GM21447 (cell line): ENCODE data around the gene TPCN1.

Experiments
- ATAC-seq: cut with Tn5 transposase; IDR thresholded peaks from one replicate; pipeline ENCODE4 v1.9.1; 2021; ENCODE audit not compliant: unreplicated experiment

The TPCN1 gene

DNA sequence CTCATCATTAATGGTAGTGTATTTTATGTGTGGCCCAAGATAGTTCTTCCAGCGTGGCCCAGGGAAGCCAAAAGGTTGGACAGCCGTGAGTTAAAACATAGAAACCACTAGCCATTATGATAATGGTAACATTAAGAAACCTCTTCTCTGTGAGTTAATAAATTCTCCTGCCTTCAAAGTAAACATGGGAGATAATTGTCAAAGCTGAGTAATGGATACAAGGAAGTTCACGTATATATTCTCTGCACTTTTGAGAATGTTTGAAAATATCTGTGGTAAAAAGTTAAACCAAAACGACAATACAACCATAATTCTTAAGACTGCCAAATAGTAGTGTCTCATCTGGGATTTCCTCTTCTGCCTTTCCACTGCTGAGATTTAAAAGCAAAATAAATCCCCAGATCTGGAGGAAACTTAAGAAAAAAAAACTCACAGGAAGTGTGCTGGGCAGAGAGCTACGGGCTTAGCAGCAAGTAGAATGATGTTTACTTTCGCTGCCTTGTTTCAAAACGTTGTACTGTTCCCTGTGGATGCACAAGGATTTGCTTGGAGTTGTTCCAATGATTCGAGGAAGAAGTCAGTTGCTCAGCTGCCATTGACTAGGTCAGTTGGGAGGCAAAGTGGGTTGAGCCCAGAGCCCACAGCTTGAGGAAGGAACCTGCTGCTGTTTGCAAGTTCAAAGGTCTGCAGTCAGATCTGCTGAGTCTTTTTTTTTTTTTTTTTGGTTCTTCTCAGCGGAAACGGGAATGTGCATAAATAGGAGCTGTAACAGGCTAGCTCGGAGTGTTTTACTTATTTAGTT, 1.7 kb downstream of the TPCN1 start:
- ATAC-seq: no peak

DNA sequence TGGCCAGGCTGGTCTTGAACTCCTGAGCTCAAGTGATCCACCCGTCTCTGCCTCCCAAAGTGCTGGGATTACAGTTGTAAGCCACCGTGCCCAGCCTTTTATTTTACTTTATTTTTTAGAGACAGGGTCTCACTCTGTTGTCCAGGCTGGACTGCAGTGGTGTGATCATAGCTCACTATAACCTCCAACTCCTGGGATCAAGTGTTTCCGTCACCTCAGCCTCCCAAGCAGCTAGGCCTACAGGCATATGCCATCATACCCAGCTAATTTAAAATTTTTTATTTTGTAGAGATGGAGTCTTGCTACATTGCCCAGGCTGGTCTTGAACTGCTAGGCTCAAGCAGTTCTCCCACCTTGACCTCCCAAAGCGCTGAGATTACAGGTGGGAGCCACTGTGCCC, 3.7 kb downstream of the TPCN1 start:
- no peak for ATAC-seq

DNA sequence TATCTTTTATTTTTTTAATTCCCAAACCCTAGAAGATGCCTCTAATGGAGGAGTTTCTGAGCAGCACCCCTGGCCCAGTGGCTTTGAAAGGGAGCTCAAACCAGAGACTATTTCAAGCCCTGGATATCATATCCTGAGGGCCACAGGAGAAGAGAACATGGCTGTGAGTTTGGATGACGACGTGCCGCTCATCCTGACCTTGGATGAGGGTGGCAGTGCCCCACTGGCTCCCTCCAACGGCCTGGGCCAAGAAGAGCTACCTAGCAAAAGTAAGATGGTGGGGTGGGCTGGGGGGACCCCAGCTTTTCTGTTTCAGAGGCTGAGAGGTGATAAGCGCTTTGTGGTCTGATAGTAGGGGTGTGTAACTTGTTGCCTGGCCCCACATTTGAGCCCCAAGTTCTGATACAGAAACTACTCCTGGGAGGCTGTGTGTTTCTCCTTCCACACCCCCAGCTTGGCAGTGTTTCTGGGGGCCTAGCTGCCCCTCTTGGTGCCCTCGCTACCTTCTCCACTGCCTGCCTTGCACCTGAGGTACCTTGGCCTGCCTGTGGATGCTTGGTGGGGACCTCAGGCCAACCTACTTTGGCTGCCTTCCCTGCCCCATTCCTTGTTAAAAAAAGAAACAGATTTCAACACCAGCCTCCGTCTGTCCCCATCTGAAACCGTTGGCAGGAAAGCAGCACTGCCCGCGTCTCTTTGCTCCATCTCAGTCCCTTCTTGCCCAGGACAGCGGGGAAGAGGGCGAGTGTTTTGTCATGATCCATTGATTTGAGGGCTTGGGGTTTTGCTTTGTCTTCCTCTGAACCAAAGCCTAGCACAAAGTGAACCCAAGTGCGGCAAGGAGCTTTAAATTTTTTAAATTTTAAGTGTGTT, 5.7 kb downstream of the TPCN1 start:
- ATAC-seq: no peak

DNA sequence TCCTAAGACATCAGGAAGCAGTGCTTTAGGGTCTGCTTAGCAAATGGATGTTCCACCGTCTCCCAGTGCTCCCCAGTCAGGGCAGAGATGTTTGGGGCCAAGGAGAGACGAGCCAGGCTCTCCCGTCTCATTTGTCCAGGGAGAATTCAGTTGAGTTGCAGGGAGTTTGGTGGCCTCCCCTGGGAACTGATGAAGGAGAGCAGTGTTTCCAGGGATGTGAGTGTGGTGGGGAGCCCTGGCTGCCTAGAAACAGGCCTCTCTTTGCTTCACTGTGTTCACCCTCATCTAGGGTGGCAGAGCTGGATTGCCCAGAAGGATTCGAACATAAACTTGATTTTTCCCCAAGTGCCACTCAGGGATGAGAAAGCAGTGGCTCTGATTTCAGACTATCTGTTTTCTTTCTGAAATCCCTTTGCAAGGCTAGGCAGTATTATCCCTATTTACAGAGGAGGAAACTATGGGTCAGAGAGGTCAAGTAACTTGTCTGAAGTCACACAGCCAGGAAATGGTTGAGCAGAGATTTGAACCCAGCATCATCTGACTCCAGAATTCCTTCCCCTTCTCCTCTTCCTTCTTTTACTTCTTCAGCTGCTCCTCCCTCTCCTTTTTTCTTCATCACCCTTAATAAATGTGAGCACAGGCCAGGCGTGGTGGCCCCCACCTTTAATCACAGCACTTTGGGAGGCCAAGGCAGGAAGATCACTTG, 6.6 kb downstream of the TPCN1 start:
- no peak for ATAC-seq

DNA sequence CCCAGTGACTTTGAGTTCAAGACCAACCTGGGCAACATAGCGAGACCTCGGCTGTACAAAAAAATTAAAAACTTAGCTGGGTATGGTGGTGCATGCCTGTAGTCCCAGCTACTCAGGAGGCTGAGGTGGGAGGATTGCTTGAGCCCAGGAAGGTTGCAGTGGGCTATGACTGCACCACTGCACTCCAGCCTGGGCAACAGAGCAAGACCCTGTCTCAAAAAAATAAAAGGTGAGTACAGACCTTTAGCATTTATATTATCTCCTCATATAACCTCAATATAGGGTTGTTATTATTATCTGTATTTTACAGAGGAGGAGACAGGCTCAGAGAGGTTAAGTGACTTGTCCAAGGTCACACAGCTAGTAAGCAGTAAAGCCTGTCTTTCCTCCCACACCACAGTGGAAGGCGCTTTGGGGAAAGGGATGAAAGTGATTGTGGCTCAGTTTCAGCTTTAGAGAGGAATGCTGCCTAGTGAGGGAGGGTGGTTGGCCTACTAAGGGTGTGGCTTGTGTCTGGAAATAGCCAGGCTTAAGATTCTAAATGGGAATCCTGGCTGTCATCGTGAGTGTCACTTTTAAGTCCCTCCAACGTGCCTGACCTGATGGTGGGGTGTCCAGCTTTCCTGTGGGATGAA, 7.2 kb downstream of the TPCN1 start:
- no peak for ATAC-seq

DNA sequence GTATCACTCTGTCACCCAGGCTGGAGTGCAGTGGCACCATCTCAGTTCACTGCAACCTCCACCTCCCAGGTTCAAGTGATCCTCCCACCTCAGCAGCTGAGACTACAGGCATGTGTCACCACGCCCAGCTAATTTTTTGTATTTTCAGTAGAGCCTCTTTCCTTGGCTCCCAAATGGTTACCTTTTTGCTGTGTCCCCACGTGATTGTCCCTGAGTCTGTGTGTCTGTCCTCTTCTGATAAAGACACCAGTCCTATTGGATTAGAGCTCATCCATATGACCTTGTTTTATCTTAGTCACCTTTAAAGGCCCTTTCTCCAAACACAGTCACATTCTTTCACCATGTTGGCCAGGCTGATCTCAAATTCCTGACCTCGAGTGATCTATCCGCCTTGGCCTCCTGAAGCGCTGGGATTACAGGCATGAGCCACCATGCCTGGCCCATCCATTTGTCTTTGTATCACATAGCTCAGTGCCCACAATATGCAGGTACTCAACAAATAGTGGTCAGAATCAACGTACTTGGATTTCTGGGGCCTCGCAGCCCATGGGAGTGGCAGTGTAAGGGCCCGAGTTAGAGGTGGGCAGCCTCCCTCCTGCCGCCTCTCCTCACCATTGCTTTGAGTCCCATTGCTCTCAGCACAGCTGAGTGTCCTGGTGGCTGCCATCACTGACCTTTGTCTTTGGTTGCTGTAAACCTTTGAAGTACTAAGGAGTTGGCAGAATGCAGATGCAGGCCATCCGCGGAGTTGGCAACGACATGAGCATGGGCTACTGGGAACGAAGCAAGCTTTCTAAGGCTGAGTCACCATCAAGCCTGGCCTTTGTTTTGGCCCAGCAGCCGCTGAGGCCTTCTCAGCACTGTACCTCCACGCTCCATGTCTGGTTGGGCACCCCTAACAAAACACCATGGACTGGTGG, 9.3 kb downstream of the TPCN1 start:
- no peak for ATAC-seq

DNA sequence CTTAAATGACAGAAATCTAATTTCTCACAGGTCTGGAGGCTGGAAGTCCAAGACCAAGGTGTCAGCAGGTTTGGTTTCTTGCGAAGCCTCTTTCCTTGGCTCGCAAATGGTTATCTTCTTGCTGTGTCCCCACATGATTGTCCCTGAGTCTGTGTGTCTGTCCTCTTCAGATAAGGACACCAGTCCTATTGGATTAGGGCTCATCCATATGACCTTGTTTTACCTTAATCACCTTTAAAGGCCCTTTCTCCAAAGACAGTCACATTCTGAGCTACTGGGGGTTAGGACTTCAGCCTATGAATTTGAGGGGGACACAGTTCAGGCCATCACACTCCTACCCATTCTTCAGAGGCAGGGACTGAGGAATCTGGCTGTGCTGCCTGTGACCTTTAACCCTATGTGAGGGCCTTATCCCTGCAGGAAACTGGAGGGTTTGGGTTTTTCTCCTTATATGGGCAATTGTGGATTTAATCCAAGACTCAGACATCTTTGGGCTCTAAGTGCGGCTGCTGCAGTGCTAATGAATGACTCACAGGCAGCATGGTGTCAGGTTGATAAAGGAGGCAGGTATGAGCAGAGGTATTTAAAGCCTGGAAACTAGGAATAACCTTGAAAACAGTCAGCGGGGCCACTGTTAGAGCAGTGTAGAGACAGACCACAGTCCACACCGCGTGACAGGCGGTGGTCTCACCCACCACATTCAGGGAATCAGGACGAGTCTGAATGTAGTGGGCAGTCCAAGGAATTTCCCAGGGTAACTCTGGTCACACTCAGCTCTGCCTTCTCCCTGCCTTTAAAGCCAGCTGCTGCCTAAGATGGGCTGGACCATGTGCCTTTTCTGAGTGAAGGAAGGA, 10.2 kb downstream of the TPCN1 start:
- ATAC-seq: no peak

DNA sequence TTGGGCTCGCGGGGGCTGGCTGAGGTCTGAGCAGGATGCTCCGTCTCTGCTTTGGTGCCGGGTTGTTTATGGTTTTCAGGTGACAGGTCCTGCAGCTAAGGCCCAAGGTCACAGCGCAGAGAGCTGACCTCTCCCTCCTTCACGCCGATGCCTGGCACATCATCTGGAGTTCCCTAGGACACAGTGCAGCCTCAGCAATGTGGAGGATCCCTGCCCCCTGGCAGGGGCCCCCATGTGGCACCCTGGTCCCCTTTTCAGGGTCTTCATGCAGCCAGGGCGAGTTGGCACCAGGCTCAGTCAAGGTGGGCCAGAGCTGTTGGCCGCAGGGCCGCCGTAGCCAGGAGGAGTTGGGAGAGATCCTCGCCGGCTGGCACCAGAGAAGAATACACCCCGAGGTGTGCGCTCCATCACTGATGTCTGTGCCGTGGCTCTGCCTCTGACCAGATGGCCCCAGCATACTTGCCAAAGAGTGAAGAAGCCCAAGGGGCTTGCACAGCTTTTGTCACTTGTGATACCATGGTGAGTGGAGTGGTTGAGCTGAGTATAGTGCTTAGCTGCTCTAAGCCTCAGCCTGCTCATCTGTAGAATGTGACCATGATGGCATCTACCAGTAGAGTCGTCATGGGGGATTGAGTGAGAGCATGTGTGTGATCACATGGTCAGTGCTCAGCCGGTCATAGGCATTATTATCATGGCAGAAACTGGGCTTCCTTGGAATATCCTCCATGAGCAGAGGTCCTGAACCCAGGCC, 11.0 kb downstream of the TPCN1 start:
- no peak for ATAC-seq

DNA sequence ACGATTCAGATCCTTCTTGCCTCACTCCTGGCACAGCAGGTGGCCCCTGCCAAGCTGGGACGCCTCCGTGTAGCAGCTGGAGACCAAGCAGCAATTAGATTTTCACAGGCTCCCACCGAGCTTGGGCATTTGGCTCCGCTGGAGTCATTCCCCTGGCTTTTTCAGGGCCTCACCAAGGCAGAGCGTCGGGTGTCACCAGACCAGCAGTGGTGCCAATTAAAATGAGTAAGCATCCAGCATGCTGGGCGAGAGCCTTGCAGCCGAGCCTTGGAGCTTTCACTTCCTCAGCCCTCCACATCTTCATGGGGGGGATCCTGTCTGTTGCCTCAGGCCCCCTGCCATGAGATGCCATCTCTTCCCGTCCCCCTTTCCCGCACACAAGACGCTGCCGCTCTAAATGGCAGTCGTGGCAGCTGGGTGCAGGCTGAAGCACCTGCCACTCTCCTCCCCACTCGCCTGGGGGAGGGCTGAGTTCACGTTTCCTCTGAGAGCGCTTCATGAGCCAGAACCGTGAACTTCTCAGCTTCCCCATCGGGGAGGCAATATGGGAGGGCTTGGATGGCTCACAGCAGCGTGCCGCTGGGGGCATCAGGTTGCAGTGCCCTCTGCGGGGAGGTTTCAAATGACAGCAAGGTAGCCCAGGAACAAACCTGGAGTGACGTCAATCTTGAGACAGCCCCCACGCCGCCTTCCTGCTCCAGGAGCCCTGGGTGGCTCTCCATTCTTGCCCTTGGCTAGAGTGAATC, 11.7 kb downstream of the TPCN1 start:
- ATAC-seq: peak; percentile 67

DNA sequence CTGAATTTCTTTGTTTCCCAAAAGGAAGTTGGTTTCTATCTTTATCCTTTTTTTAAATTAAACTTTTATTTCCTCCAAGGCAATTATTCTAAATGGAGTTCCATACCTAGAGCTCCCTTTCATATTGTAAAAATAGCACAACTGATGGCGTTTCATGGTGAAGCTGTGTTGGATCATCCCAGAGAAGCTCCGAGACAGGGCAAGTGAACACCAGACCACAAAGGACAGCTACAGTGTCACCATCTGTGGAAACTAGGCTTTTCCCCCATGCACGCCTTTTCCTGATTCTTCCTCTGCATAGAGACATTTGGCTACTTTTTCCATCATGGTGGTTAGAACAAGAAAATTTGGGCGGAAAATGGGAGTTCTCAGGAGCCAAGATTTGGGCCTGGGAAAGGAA, 12.7 kb downstream of the TPCN1 start:
- ATAC-seq: no peak

DNA sequence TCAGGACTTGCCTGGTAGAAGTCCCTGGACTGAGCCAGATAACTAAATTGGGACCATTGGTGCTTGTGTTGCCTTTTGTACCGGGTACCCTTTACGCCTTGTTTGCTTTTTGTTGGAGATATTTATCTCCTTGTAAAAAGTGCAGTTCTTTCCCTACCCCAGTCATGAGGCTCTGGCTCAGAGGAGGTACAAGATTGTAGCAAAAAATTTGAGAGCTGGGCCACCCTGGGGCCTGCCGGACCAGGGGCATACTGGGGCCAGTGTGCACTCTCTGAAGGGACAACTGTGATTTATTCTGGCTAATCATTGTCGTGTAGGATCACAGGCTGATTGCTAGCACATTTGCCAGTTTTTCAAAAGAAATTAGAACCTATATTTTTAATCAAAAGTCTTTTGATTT, 13.2 kb downstream of the TPCN1 start:
- ATAC-seq: no peak

DNA sequence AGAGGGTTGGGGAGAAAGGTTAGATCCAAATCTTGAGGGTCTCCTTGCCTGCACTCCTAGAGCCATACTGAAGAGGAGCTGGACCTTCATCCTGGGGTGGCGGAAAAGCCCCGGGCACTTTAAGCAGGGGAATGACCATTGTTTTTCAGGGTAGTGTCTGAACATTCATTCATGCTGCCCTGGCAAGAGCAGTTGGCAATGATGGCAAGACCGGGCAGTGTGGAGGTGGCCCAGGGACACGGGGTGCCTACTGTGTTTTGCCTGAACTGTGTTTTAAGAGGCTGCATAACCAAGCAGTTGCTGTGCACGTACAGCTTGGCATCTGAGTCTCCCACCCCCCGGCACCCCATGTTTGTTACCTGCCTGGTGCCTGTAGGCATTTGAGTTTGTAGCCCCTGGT, 14.7 kb downstream of the TPCN1 start:
- no peak for ATAC-seq

DNA sequence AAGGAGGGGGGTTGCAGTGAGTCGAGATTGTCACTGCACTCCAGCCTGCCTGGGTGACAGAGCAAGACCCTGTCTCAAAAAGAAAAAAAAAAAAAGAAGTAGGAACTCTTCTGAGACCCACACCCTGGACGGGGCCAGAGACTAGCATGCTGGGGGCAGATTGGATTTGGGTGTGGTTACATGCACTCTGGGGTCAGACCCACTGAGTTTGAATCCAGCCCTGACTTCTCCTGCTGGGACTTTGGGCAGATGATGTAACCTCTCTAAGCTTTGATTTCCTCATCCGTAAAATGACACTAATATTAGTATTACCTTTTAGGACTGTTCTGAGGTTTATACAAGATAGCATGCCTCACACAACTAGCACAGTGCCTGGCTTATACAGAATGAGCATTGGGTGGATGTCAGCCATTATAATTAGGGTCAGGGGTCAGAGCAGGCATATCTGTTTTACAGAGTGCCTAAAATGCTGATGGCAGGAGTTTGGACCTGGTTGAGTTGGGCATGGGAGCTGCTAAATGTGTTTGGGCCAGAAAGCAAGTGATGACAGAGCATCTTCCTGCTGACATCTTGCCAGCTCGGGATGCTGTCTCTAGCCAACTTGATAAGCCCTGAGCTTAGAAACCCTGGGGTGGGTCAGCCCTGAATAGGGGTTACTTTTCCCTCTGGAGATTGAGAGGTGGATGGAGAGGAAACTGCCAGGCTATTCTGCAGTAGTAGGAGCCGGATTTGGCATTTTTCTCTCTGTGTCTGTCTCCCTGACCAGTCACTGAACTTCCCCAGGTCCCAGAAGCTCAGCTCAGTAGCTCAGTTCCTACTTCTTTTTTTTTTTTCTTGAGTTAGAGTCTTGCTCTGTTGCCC, 15.5 kb downstream of the TPCN1 start:
- ATAC-seq: no peak

DNA sequence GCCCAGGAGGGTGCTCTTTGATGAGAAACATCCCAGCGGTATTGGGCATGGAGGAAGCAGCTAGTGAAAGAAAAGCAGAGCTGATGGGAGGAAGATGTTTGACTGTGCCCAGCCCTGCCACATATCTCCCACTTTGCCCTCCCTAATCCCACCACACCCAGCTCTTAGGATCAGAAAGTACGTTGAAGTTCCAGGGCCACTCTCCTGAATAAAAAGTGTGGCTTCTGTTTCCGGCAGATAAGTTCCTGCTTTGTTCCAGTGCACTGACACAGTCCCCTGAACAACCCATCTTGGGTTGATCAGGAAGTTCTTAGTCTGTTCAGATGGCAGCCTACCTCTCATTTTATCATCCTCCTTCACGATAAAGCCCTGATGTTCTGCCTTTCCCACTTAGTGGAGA, 16.5 kb downstream of the TPCN1 start:
- no peak for ATAC-seq

DNA sequence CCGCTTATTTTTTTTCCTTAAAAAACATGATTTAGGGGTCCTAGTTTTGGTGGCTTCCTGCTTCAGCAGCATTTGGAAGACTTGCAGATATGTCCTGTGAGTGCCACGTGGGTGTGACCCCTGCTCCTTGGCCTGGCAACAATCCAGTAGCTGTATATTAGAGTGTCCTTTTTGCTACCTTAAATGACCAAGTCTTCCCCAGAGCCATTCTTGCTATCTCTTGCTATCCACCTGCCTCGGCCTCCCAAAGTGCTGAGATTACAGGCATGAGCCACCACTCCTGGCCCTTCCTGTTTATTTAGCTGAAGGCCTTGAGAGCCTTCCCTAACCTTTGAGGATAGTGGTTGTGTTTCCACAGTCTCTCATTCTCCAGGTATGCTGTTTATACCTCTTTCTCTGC, 17.0 kb downstream of the TPCN1 start:
- no peak for ATAC-seq

DNA sequence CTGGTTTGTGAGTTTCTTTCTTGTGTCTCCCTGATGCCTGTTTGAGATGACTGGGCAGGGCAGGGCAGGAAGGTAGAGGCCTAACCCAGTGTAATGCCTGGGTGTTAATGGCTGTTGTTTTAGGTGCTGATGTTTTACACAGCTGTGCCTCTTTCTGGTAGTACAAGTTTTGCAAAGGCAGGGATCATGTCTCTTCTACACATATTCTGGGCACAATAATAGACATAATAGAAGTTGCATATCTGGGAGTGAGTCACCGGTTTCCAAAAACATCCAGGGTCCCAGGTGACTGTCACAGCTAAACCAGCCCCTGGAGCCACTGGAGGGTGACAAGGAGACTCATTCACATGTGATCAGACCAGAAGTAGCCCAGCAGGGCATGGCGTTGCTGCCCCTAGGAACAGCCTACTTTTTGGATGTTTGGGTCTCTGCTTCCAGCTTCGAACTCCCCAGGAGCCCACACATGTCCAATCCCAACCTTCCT, 18.1 kb downstream of the TPCN1 start:
- no peak for ATAC-seq
